Lung (tissue), 12 donors: Measurements from ENCODE around the gene DAPP1. TPM values are rescaled to one million over a fixed set of nuclear protein-coding genes. Genes with fewer than 3 reads are reported as not detected.
A peak's percentile ranks its signal among the peaks of the same experiment; 100 is the strongest.

Experiments
- ATAC-seq: fragments of 200-7000 bp; cut with Tn5 transposase; one replicate; pipeline ENCODE4 v1.9.1; 2020; ENCODE audit warnings: moderate number of reproducible peaks; ENCODE audit not compliant: insufficient read depth, low FRiP score
- DNase-seq, 3 donors: peaks; one replicate each; pipeline ENCODE4 v3.0.0-alpha.2; 2013 to 2017
- H3K27ac ChIP-seq, 2 donors: one replicate each; pipeline ENCODE4 v1.5.1; 2013; ENCODE audit warnings: mild to moderate bottlenecking in 2 of 2, moderate library complexity in 2 of 2, control low read depth in 1 of 2, inconsistent platforms in 1 of 2, low read depth in 1 of 2, low read length in 1 of 2
- H3K27me3 ChIP-seq, 3 donors: one replicate each; pipeline ENCODE4 v1.5.1; 2013; ENCODE audit warnings: low read length in 2 of 3; ENCODE audit not compliant: control insufficient read depth in 3 of 3, insufficient read depth in 3 of 3
- H3K36me3 ChIP-seq, 4 donors: one replicate each; pipeline ENCODE4 v1.5.1; 2013; ENCODE audit warnings: low read length in 4 of 4, mild to moderate bottlenecking in 1 of 4, moderate library complexity in 1 of 4; ENCODE audit not compliant: control insufficient read depth in 4 of 4, insufficient read depth in 4 of 4
- H3K4me1 ChIP-seq, 5 donors: one replicate each; pipeline ENCODE4 v1.5.1; 2013; ENCODE audit warnings: low read length in 5 of 5, mild to moderate bottlenecking in 2 of 5, moderate library complexity in 1 of 5; ENCODE audit not compliant: control insufficient read depth in 5 of 5, insufficient read depth in 5 of 5
- H3K4me3 ChIP-seq: one replicate; pipeline ENCODE4 v1.5.1; 2013; ENCODE audit warnings: mild to moderate bottlenecking, control low read depth, moderate library complexity
- H3K9ac ChIP-seq, 2 donors: one replicate each; pipeline ENCODE4 v1.5.1; 2013; ENCODE audit warnings: low read length in 2 of 2, control low read depth in 1 of 2; ENCODE audit not compliant: insufficient read depth in 1 of 2
- H3K9me3 ChIP-seq, 4 donors: one replicate each; pipeline ENCODE4 v1.5.1; 2013; ENCODE audit warnings: low read length in 3 of 4, mild to moderate bottlenecking in 1 of 4, moderate library complexity in 1 of 4; ENCODE audit not compliant: control insufficient read depth in 4 of 4, insufficient read depth in 3 of 4
- CTCF ChIP-seq: IDR thresholded peaks from 2 replicates; pipeline ENCODE4 v1.5.1; 2012; ENCODE audit warnings: mild to moderate bottlenecking; ENCODE audit errors: control extremely low read depth, extremely low read depth
- whole genome bisulfite sequencing, 2 donors: extraction: QIAGEN DNeasy Blood & Tissue Kit; methylation state at CpG; one replicate each; pipeline ENCODE4 v1.1.7; 2013; 5-methylcytosine and 5-hydroxymethylcytosine counted together
- polyA plus RNA-seq, 2 donors: library from polyadenylated mRNA; stranded (reverse); fragments of 200-250 nt; gene quantifications; one replicate each; pipeline ENCODE4 v1.2.1, GENCODE V29; 2013
- total RNA-seq, 2 donors: library from RNA; depleted of rRNA in 1 of 2; stranded (reverse); fragments of >200 nt in 1 of 2; gene quantifications; one replicate each; pipeline ENCODE4 v1.2.1, GENCODE V29; 2014 to 2021
- donor health status: control.
- donor health status: control.
- donor health status: Bipolar disorder and iron deficiency.
- donor health status: healthy.
- donor health status: DM: yes; HTN: yes; CAD: no.

DAPP1 gene
- total and polyA plus RNA-seq, 4 donors = 2.6 to 24.6 (median 11.7) TPM

- ATAC-seq (no peak), DNase-seq (no peak)
- no peaks in the 10 kb centered on the region for H3K27me3 ChIP-seq
- no peak overlapping the region for H3K4me3 ChIP-seq
- peak; percentile 35 for TF ChIP-seq CTCF
- no peak overlapping the region for H3K27ac ChIP-seq
- 29 to 59% methylated on average over 1 of the region's 1 CpG for WGBS, 2 donors
- peaks cover 0 to 16% (median 0%) of the 10 kb centered on the region in 5 donors for H3K4me1 ChIP-seq
- H3K9me3 ChIP-seq = no peaks in the 10 kb centered on the region
- H3K36me3 ChIP-seq = no peaks in the 10 kb centered on the region
- H3K9ac ChIP-seq = no peak overlapping the region
Observed at GRCh38 chr4:99811850-99812249, 4.8 kb upstream of the DAPP1 start.

DNA sequence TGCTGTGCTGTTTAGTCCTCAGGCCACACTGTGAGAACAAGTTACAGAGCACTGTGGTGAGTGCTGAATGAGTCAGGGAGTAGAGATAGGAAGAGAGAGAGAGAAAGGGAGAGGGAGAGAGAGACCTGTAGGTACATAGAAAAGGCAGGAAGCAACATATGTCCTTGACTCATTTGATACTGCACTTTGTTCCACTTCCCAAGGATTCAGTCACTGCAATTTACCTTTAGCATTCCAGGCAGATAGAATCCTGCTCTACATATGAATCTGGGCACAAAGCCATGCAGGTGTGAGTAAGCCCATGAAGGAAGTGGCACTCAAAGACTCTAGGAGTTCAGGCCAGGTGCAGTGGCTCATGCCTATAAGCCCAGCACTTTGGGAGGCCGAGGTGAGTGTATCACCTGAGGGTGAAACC lies 1.0 kb upstream of the DAPP1 start:
- TF ChIP-seq CTCF = no peak
- Histone ChIP-seq H3K9ac (no peak overlapping the region), H3K27me3 (no peaks in the 10 kb centered on the region), H3K4me3 (no peak overlapping the region), H3K9me3 (no peaks in the 10 kb centered on the region), H3K4me1 (no peaks in the 10 kb centered on the region), H3K27ac (no peak overlapping the region), H3K36me3 (no peaks in the 10 kb centered on the region)
- 70 to 86% methylated on average over 1 of the region's 1 CpG for WGBS, 2 donors
- ATAC-seq = peak; percentile 70
- DNase-seq = peak; percentile 51 to 80 (median 53)

- Histone ChIP-seq H3K9me3 (no peaks in the 10 kb centered on the region), H3K4me1 (peaks cover 0 to 6% (median 0%) of the 10 kb centered on the region in 5 donors), H3K36me3 (no peaks in the 10 kb centered on the region), H3K9ac (no peak overlapping the region), H3K27me3 (no peaks in the 10 kb centered on the region), H3K4me3 (no peak overlapping the region), H3K27ac (no peak overlapping the region)
- DNase-seq (no peak), ATAC-seq (no peak)
- 32 to 52% methylated on average over 4 of the region's 4 CpGs for WGBS, 2 donors
- no peak for TF ChIP-seq CTCF
Observed at GRCh38 chr4:99817309-99817890, 773 bp downstream of the DAPP1 start.

- H3K9ac ChIP-seq = no peak overlapping the region
- no peak overlapping the region for H3K4me3 ChIP-seq
- 68 to 78% methylated on average over 1 of the region's 1 CpG for WGBS, 2 donors
- H3K27me3 ChIP-seq = no peaks in the 10 kb centered on the region
- H3K4me1 ChIP-seq = peaks cover 0 to 8% (median 0%) of the 10 kb centered on the region in 5 donors
- no peak for TF ChIP-seq CTCF
- no peaks in the 10 kb centered on the region for H3K9me3 ChIP-seq
- ATAC-seq (no peak), DNase-seq (no peak)
- H3K27ac ChIP-seq = no peak overlapping the region
- no peaks in the 10 kb centered on the region for H3K36me3 ChIP-seq
Observed at GRCh38 chr4:99818661-99819060, 2.0 kb downstream of the DAPP1 start.
